LoVo (cell line): ENCODE measurements around the gene KDM1B.
"Not testable (repeated sequence)": the region's sequence is repeated elsewhere in the genome, so short reads cannot be mapped to it uniquely, and the experiment has no call there.

ENCODE experiments used
- DNase-seq: peaks from one replicate; pipeline ENCODE4 v3.0.0-alpha.2; 2016; ENCODE audit warnings: low spot score

KDM1B gene

GRCh38 chr6:18231856-18232255 lies 76.6 kb downstream of the KDM1B start:
- DNase-seq = not testable (repeated sequence)

GRCh38 chr6:18233770-18234169 lies 78.5 kb downstream of the KDM1B start:
- not testable (repeated sequence) for DNase-seq

GRCh38 chr6:18234564-18234963 lies 79.3 kb downstream of the KDM1B start:
- no peak for DNase-seq

- no peak for DNase-seq
Measured at GRCh38 chr6:18235524-18235923, 80.3 kb downstream of the KDM1B start.

GRCh38 chr6:18237167-18237566 lies 81.9 kb downstream of the KDM1B start:
- DNase-seq = no peak

GRCh38 chr6:18240230-18240629 lies 85.0 kb downstream of the KDM1B start:
- no peak for DNase-seq

- peak; percentile 86 for DNase-seq
Measured at GRCh38 chr6:18241208-18242038, 86.2 kb downstream of the KDM1B start.

- peak; percentile 82 for DNase-seq
Measured at GRCh38 chr6:18242062-18242851, 87.0 kb downstream of the KDM1B start.

- DNase-seq = no peak
Measured at GRCh38 chr6:18243302-18243893, 88.2 kb downstream of the KDM1B start.

GRCh38 chr6:18244251-18244650 lies 89.0 kb downstream of the KDM1B start:
- DNase-seq = no peak

- no peak for DNase-seq
Measured at GRCh38 chr6:18245079-18245478, 89.9 kb downstream of the KDM1B start.

GRCh38 chr6:18245642-18246041 lies 90.4 kb downstream of the KDM1B start:
- no peak for DNase-seq

- DNase-seq = peak; percentile 38
Measured at GRCh38 chr6:18246205-18246604, 91.0 kb downstream of the KDM1B start.

GRCh38 chr6:18247002-18247401 lies 91.8 kb downstream of the KDM1B start:
- no peak for DNase-seq

GRCh38 chr6:18248698-18249097 lies 93.5 kb downstream of the KDM1B start:
- DNase-seq = no peak

GRCh38 chr6:18249271-18249670 lies 94.0 kb downstream of the KDM1B start:
- DNase-seq = no peak

GRCh38 chr6:18253635-18254034 lies 98.4 kb downstream of the KDM1B start:
- no peak for DNase-seq

- DNase-seq = no peak
Measured at GRCh38 chr6:18254793-18255192, 99.6 kb downstream of the KDM1B start.

GRCh38 chr6:18259675-18260447 lies 104.6 kb downstream of the KDM1B start:
- DNase-seq = no peak

GRCh38 chr6:18260448-18261106 lies 105.4 kb downstream of the KDM1B start:
- no peak for DNase-seq

- DNase-seq = no peak
Measured at GRCh38 chr6:18261877-18262276, 106.7 kb downstream of the KDM1B start.
